ENCODE results near the gene WNT7B.

The WNT7B gene

GRCh38 chr22:45977551-45978274, 751 bp upstream of the WNT7B start:
- no peak overlapping the region for H4K8ac ChIP-seq (ENCODE audit: low read depth, low read length)
- DNase-seq = peak; percentile 40
- no CpG with 5 or more reads among the region's 29 CpGs for WGBS (ENCODE audit: extremely low coverage, insufficient coverage, low lambda C conversion rate)
- H3K4me2 ChIP-seq (ENCODE audit: low read length) = no peak overlapping the region
- H2BK5ac ChIP-seq (ENCODE audit: low read length) = no peak overlapping the region
- no peak overlapping the region for H2BK15ac ChIP-seq (replicated peaks; ENCODE audit: low read depth)
- no peak overlapping the region for H3K23ac ChIP-seq (ENCODE audit: low read length)
- H3K9ac ChIP-seq (ENCODE audit: low read length) = no peak overlapping the region
- no peak overlapping the region for H3K27ac ChIP-seq (ENCODE audit: low read depth, low read length)
- H3K4me1 ChIP-seq (ENCODE audit: control insufficient read depth, low read depth, low read length) = no peaks in the 10 kb centered on the region
- H3K18ac ChIP-seq (ENCODE audit: low read length) = no peak overlapping the region
- H3K4me3 ChIP-seq (ENCODE audit: low read length) = no peak overlapping the region
- no peak overlapping the region for H2AK5ac ChIP-seq (ENCODE audit: low read length)
- H3K79me2 ChIP-seq (ENCODE audit: control insufficient read depth, insufficient read depth, low read length) = no peaks in the 10 kb centered on the region
- H3K36me3 ChIP-seq (ENCODE audit: control insufficient read depth, insufficient read depth, low read length) = no peaks in the 10 kb centered on the region
- H4K5ac ChIP-seq (ENCODE audit: low read length) = no peak overlapping the region
- H3K79me1 ChIP-seq (ENCODE audit: low read length) = no peaks in the 10 kb centered on the region
- H3K27me3 ChIP-seq (ENCODE audit: insufficient read depth, low read length, poor library complexity) = peaks cover 47% of the 10 kb centered on the region
- H2BK120ac ChIP-seq (ENCODE audit: low read depth, low read length) = no peak overlapping the region
- H3K56ac ChIP-seq (ENCODE audit: low read length) = no peak overlapping the region
- no peak overlapping the region for H3K4ac ChIP-seq (ENCODE audit: low read depth, low read length)

DNA sequence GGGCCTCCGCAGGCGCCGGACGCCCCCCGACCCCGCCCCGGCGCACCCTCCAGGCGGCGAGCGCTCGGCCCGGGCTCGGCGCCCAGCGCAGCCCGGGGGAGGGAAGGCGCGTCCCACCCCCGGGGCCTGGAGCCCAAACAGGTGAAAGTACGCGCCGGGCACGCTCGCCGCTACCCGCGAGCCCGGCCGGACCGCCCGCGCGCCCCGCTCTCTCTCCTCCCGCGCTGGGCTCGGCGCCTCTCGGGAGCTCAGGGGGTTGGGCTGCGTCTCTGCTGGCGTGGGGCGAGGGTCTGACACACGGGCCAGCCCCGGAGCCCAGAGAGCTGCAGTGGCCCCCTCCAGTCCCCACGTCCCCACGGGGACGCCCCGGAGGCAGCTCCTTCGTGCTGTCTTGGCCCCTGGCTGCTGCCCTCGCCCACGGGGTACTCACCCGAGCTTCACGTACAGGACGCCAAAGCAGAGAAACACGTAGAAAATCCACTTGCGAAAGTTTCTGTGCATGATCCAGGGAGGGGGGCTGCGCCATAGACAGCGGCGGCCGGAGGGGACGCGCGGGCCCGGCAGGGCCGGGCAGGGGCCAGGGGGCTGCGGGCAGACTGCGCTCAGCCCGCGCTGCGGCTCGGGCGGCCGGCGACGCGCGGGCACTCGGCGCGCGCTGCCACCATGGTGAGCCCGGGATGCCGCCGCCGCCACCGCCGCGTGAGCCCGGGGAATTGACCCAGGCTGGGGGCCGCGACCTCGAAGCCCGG, 534 bp downstream of the WNT7B start:
- Histone ChIP-seq H3K27me3 (ENCODE audit: insufficient read depth, low read length, poor library complexity) (peaks cover 58% of the 10 kb centered on the region), H2BK5ac (ENCODE audit: low read length) (no peak overlapping the region), H3K4me1 (ENCODE audit: control insufficient read depth, low read depth, low read length) (peaks cover 2% of the 10 kb centered on the region), H3K79me2 (ENCODE audit: control insufficient read depth, insufficient read depth, low read length) (no peaks in the 10 kb centered on the region), H3K4me3 (ENCODE audit: low read length) (no peak overlapping the region), H4K5ac (ENCODE audit: low read length) (no peak overlapping the region), H4K8ac (ENCODE audit: low read depth, low read length) (no peak overlapping the region), H3K4ac (ENCODE audit: low read depth, low read length) (no peak overlapping the region), H2AK5ac (ENCODE audit: low read length) (no peak overlapping the region), H2BK15ac (replicated peaks; ENCODE audit: low read depth) (no peak overlapping the region), H3K27ac (ENCODE audit: low read depth, low read length) (no peak overlapping the region), H3K23ac (ENCODE audit: low read length) (no peak overlapping the region), H3K4me2 (ENCODE audit: low read length) (peak overlapping the region; percentile 27), H2BK120ac (ENCODE audit: low read depth, low read length) (no peak overlapping the region), H3K18ac (ENCODE audit: low read length) (no peak overlapping the region), H3K79me1 (ENCODE audit: low read length) (no peaks in the 10 kb centered on the region), H3K56ac (ENCODE audit: low read length) (no peak overlapping the region), H3K36me3 (ENCODE audit: control insufficient read depth, insufficient read depth, low read length) (no peaks in the 10 kb centered on the region), H3K9ac (ENCODE audit: low read length) (no peak overlapping the region)
- WGBS (ENCODE audit: extremely low coverage, insufficient coverage, low lambda C conversion rate) = no CpG with 5 or more reads among the region's 94 CpGs
- DNase-seq = no peak

- H3K79me2 ChIP-seq (ENCODE audit: control insufficient read depth, insufficient read depth, low read length) = no peaks in the 10 kb centered on the region
- no peak overlapping the region for H3K18ac ChIP-seq (ENCODE audit: low read length)
- no peak overlapping the region for H3K56ac ChIP-seq (ENCODE audit: low read length)
- H2BK120ac ChIP-seq (ENCODE audit: low read depth, low read length) = no peak overlapping the region
- peaks cover 63% of the 10 kb centered on the region for H3K27me3 ChIP-seq (ENCODE audit: insufficient read depth, low read length, poor library complexity)
- H3K4me2 ChIP-seq (ENCODE audit: low read length) = no peak overlapping the region
- peak; percentile 40 for DNase-seq
- H2BK5ac ChIP-seq (ENCODE audit: low read length) = no peak overlapping the region
- peaks cover 3% of the 10 kb centered on the region for H3K4me1 ChIP-seq (ENCODE audit: control insufficient read depth, low read depth, low read length)
- H3K79me1 ChIP-seq (ENCODE audit: low read length) = no peaks in the 10 kb centered on the region
- H3K4ac ChIP-seq (ENCODE audit: low read depth, low read length) = no peak overlapping the region
- H3K23ac ChIP-seq (ENCODE audit: low read length) = no peak overlapping the region
- no peak overlapping the region for H3K9ac ChIP-seq (ENCODE audit: low read length)
- H3K27ac ChIP-seq (ENCODE audit: low read depth, low read length) = no peak overlapping the region
- no CpG with 5 or more reads among the region's 80 CpGs for WGBS (ENCODE audit: extremely low coverage, insufficient coverage, low lambda C conversion rate)
- no peak overlapping the region for H2AK5ac ChIP-seq (ENCODE audit: low read length)
- no peak overlapping the region for H4K5ac ChIP-seq (ENCODE audit: low read length)
- no peak overlapping the region for H2BK15ac ChIP-seq (replicated peaks; ENCODE audit: low read depth)
- H3K36me3 ChIP-seq (ENCODE audit: control insufficient read depth, insufficient read depth, low read length) = no peaks in the 10 kb centered on the region
- no peak overlapping the region for H3K4me3 ChIP-seq (ENCODE audit: low read length)
- no peak overlapping the region for H4K8ac ChIP-seq (ENCODE audit: low read depth, low read length)
Observed at GRCh38 chr22:45975164-45976161, 1.5 kb downstream of the WNT7B start.

DNA sequence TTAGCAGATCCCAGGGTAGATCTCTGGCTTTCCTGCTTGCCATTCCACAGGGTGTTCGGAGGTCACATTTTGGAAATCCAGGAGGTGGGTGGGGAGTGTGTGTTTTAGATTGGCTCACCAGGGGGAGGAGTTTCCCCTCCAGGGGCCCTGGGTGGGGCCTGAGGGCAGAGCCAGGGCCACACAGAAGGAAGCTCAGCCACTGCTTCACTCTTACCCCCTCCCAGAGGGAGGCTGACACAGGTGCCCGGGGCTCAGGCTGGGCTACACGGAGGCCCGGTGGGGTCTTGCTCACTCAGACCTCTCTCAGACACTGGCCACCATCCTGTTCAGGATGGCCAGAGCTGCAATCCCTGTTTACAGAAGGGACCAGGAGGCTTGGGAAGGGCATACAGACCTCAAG, 2.5 kb downstream of the WNT7B start:
- Histone ChIP-seq H3K79me1 (ENCODE audit: low read length) (no peaks in the 10 kb centered on the region), H3K4me2 (ENCODE audit: low read length) (no peak overlapping the region), H3K27ac (ENCODE audit: low read depth, low read length) (no peak overlapping the region), H3K27me3 (ENCODE audit: insufficient read depth, low read length, poor library complexity) (peaks cover 70% of the 10 kb centered on the region), H2BK120ac (ENCODE audit: low read depth, low read length) (no peak overlapping the region), H2BK5ac (ENCODE audit: low read length) (no peak overlapping the region), H3K36me3 (ENCODE audit: control insufficient read depth, insufficient read depth, low read length) (no peaks in the 10 kb centered on the region), H2BK15ac (replicated peaks; ENCODE audit: low read depth) (no peak overlapping the region), H3K18ac (ENCODE audit: low read length) (no peak overlapping the region), H3K9ac (ENCODE audit: low read length) (no peak overlapping the region), H4K8ac (ENCODE audit: low read depth, low read length) (no peak overlapping the region), H3K4me3 (ENCODE audit: low read length) (no peak overlapping the region), H3K23ac (ENCODE audit: low read length) (no peak overlapping the region), H4K5ac (ENCODE audit: low read length) (no peak overlapping the region), H2AK5ac (ENCODE audit: low read length) (no peak overlapping the region), H3K56ac (ENCODE audit: low read length) (no peak overlapping the region), H3K4ac (ENCODE audit: low read depth, low read length) (no peak overlapping the region), H3K79me2 (ENCODE audit: control insufficient read depth, insufficient read depth, low read length) (no peaks in the 10 kb centered on the region), H3K4me1 (ENCODE audit: control insufficient read depth, low read depth, low read length) (peaks cover 3% of the 10 kb centered on the region)
- no CpG with 5 or more reads among the region's 4 CpGs for WGBS (ENCODE audit: extremely low coverage, insufficient coverage, low lambda C conversion rate)
- DNase-seq = no peak

GRCh38 chr22:45972889-45973253, 4.1 kb downstream of the WNT7B start:
- no CpG with 5 or more reads among the region's 10 CpGs for WGBS (ENCODE audit: extremely low coverage, insufficient coverage, low lambda C conversion rate)
- no peak overlapping the region for H3K4me3 ChIP-seq (ENCODE audit: low read length)

More at GRCh38 chr22:45972889-45973253, 4.1 kb downstream of the WNT7B start:
- Histone ChIP-seq H2BK15ac (replicated peaks; ENCODE audit: low read depth) (no peak overlapping the region), H3K27ac (ENCODE audit: low read depth, low read length) (no peak overlapping the region), H2AK5ac (ENCODE audit: low read length) (no peak overlapping the region), H2BK120ac (ENCODE audit: low read depth, low read length) (no peak overlapping the region), H3K18ac (ENCODE audit: low read length) (no peak overlapping the region), H2BK5ac (ENCODE audit: low read length) (no peak overlapping the region), H3K4ac (ENCODE audit: low read depth, low read length) (no peak overlapping the region), H3K36me3 (ENCODE audit: control insufficient read depth, insufficient read depth, low read length) (no peaks in the 10 kb centered on the region), H3K9ac (ENCODE audit: low read length) (no peak overlapping the region), H3K27me3 (ENCODE audit: insufficient read depth, low read length, poor library complexity) (peaks cover 66% of the 10 kb centered on the region), H4K8ac (ENCODE audit: low read depth, low read length) (no peak overlapping the region), H3K79me1 (ENCODE audit: low read length) (no peaks in the 10 kb centered on the region), H3K56ac (ENCODE audit: low read length) (no peak overlapping the region), H3K23ac (ENCODE audit: low read length) (no peak overlapping the region), H3K79me2 (ENCODE audit: control insufficient read depth, insufficient read depth, low read length) (no peaks in the 10 kb centered on the region), H3K4me1 (ENCODE audit: control insufficient read depth, low read depth, low read length) (peaks cover 3% of the 10 kb centered on the region), H4K5ac (ENCODE audit: low read length) (no peak overlapping the region), H3K4me2 (ENCODE audit: low read length) (no peak overlapping the region)
- DNase-seq = no peak
